Panc1 (cell line): ENCODE data around the gene TNFRSF14.

ENCODE experiments used
- SIN3A ChIP-seq: IDR thresholded peaks from 2 replicates; pipeline ENCODE4 v1.6.1; 2012; ENCODE audit warnings: low read depth, mild to moderate bottlenecking, low read length, moderate library complexity, borderline replicate concordance; ENCODE audit not compliant: insufficient read depth
- TF ChIP-seq, protein P1 (sequence below): fragments of 450-650 bp; IDR thresholded peaks from 2 replicates; pipeline ENCODE4 v1.5.1; 2017; ENCODE audit warnings: mild to moderate bottlenecking

DNA sequence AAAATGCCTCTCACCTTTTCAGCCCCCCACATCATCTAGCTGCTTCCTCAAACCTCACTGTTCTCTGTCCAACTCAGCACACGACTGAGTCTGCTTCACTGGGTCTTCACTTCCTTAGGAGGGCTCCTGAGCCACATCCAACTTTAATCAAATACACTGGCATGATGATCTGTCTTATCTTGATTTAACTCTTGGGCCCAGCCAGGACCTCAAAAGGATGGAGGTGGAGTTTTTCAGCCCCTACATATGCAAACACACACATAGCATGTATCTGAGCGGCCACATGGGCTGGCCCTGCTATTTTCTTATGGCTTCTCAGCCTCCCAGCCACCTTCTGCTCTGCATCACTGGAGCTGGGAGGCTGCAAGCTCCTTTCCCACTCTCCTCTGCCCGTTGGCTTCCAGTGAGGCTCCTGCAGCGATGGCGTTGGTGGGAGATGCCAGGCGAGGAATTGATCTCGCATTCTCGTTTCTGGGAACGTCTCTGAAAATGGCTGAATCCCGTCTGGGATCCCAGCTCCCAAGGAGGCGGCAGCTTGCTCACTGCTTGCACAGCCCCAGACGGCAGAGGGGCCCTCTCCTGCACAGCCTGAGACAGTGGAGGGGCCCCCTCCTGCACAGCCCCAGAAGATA, 28.6 kb downstream of the TNFRSF14 start:
- TF ChIP-seq, protein P1, sequence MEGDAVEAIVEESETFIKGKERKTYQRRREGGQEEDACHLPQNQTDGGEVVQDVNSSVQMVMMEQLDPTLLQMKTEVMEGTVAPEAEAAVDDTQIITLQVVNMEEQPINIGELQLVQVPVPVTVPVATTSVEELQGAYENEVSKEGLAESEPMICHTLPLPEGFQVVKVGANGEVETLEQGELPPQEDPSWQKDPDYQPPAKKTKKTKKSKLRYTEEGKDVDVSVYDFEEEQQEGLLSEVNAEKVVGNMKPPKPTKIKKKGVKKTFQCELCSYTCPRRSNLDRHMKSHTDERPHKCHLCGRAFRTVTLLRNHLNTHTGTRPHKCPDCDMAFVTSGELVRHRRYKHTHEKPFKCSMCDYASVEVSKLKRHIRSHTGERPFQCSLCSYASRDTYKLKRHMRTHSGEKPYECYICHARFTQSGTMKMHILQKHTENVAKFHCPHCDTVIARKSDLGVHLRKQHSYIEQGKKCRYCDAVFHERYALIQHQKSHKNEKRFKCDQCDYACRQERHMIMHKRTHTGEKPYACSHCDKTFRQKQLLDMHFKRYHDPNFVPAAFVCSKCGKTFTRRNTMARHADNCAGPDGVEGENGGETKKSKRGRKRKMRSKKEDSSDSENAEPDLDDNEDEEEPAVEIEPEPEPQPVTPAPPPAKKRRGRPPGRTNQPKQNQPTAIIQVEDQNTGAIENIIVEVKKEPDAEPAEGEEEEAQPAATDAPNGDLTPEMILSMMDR, result no peak
- TF ChIP-seq SIN3A, result no peak
